SK-N-SH treated with all-trans-retinoic acid at 6 μM for 48 hours (cell line): ENCODE data around the gene CTNNBL1.
"Not testable (repeated sequence)": the region's sequence is repeated elsewhere in the genome, so short reads cannot be mapped to it uniquely, and the experiment has no call there.

Experiments used
- ISL1 ChIP-seq: fragments of 250-450 bp; sonication (Bioruptor Pico); IDR thresholded peaks from 2 replicates; pipeline ENCODE4 v2.1.2; 2022; ENCODE audit warnings: mild to moderate bottlenecking, moderate library complexity
- RARB ChIP-seq: fragments of 250-450 bp; sonication (Bioruptor Pico); IDR thresholded peaks from 2 replicates; pipeline ENCODE4 v1.8.0; 2021; ENCODE audit warnings: mild to moderate bottlenecking, moderate library complexity
- ZC3H10 ChIP-seq: fragments of 250-450 bp; sonication (Bioruptor Pico); IDR thresholded peaks from 2 replicates; pipeline ENCODE4 v1.5.1; 2021; ENCODE audit warnings: mild to moderate bottlenecking, moderate library complexity
- ZNF8 ChIP-seq: fragments of 450-650 bp; formaldehyde crosslinking; IDR thresholded peaks from 2 replicates; pipeline ENCODE4 v1.5.0; 2020; ENCODE audit warnings: mild to moderate bottlenecking, moderate library complexity
- TF ChIP-seq, protein P1 (sequence below): fragments of 250-450 bp; sonication (Bioruptor Pico); IDR thresholded peaks from 2 replicates; pipeline ENCODE4 v1.8.0; 2021; ENCODE audit warnings: low read depth, mild to moderate bottlenecking, moderate library complexity, borderline replicate concordance
- TF ChIP-seq, protein P2 (sequence below): fragments of 250-450 bp; sonication (Bioruptor Pico); IDR thresholded peaks from 2 replicates; pipeline ENCODE4 v1.8.0; 2020; ENCODE audit warnings: mild to moderate bottlenecking, moderate library complexity, borderline replicate concordance
- TF ChIP-seq, protein P3 (sequence below): fragments of 250-450 bp; sonication (Bioruptor Pico); IDR thresholded peaks from 2 replicates; pipeline ENCODE4 v1.5.1; 2021; ENCODE audit warnings: mild to moderate bottlenecking, moderate library complexity

DNA sequence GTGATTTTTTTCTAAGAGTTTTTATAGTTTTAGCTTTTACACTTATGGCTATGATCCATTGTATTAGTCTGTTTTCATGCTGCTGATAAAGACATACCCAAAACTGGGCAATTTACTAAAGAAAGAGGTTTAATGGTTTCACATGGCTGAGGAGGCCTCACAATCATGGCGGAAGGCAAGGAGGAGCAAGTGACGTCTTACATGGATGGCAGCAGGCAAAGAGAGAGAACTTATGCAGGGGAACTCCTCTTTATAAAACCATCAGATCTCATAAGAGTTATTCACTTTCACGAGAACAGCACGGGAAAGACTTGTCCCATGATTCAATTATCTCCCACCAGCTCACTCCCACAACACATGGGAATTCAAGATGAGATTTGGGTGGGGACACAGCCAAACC lies 29.2 kb upstream of the CTNNBL1 start:
- TF ChIP-seq, protein P1, sequence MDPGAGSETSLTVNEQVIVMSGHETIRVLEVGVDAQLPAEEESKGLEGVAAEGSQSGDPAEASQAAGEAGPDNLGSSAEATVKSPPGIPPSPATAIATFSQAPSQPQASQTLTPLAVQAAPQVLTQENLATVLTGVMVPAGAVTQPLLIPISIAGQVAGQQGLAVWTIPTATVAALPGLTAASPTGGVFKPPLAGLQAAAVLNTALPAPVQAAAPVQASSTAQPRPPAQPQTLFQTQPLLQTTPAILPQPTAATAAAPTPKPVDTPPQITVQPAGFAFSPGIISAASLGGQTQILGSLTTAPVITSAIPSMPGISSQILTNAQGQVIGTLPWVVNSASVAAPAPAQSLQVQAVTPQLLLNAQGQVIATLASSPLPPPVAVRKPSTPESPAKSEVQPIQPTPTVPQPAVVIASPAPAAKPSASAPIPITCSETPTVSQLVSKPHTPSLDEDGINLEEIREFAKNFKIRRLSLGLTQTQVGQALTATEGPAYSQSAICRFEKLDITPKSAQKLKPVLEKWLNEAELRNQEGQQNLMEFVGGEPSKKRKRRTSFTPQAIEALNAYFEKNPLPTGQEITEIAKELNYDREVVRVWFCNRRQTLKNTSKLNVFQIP (CRISPR knock-in tag): not testable (repeated sequence)
- TF ChIP-seq RARB, ZNF8, ZC3H10, ISL1 (CRISPR knock-in tag): not testable (repeated sequence)
- TF ChIP-seq, protein P2, sequence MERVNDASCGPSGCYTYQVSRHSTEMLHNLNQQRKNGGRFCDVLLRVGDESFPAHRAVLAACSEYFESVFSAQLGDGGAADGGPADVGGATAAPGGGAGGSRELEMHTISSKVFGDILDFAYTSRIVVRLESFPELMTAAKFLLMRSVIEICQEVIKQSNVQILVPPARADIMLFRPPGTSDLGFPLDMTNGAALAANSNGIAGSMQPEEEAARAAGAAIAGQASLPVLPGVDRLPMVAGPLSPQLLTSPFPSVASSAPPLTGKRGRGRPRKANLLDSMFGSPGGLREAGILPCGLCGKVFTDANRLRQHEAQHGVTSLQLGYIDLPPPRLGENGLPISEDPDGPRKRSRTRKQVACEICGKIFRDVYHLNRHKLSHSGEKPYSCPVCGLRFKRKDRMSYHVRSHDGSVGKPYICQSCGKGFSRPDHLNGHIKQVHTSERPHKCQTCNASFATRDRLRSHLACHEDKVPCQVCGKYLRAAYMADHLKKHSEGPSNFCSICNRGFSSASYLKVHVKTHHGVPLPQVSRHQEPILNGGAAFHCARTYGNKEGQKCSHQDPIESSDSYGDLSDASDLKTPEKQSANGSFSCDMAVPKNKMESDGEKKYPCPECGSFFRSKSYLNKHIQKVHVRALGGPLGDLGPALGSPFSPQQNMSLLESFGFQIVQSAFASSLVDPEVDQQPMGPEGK (CRISPR knock-in tag): not testable (repeated sequence)
- TF ChIP-seq, protein P3, sequence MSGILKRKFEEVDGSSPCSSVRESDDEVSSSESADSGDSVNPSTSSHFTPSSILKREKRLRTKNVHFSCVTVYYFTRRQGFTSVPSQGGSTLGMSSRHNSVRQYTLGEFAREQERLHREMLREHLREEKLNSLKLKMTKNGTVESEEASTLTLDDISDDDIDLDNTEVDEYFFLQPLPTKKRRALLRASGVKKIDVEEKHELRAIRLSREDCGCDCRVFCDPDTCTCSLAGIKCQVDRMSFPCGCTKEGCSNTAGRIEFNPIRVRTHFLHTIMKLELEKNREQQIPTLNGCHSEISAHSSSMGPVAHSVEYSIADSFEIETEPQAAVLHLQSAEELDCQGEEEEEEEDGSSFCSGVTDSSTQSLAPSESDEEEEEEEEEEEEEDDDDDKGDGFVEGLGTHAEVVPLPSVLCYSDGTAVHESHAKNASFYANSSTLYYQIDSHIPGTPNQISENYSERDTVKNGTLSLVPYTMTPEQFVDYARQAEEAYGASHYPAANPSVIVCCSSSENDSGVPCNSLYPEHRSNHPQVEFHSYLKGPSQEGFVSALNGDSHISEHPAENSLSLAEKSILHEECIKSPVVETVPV: not testable (repeated sequence)
